ENCODE data around the gene ARPC1A.

DNA sequence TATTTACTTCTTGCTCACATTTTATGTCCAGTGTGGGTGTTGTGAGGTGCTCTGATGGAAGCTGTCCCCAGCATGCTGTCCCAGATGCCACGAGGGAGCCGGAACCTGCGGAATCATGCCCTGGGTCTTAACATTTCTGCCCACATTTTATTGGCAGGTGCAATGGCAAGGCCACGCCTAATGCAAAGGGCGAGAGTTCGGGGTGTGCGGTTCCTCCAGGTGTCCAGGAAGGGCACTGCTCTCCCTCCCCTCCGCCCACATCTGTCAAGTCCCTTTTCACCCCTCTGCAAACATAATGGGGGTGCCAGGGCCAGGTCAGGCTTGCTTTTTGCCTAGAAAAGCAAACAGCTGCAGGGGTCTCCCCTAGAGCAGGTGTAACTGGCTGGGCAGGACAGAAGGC lies 66.3 kb downstream of the ARPC1A start:
- TF ChIP-seq, protein P1, sequence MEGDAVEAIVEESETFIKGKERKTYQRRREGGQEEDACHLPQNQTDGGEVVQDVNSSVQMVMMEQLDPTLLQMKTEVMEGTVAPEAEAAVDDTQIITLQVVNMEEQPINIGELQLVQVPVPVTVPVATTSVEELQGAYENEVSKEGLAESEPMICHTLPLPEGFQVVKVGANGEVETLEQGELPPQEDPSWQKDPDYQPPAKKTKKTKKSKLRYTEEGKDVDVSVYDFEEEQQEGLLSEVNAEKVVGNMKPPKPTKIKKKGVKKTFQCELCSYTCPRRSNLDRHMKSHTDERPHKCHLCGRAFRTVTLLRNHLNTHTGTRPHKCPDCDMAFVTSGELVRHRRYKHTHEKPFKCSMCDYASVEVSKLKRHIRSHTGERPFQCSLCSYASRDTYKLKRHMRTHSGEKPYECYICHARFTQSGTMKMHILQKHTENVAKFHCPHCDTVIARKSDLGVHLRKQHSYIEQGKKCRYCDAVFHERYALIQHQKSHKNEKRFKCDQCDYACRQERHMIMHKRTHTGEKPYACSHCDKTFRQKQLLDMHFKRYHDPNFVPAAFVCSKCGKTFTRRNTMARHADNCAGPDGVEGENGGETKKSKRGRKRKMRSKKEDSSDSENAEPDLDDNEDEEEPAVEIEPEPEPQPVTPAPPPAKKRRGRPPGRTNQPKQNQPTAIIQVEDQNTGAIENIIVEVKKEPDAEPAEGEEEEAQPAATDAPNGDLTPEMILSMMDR (conservative IDR thresholded peaks at IDR 0.05 in 1 of 2, IDR thresholded peaks at IDR 0.05 in 1 of 2; ENCODE audit: low read depth in 1 of 2, low read length in 2 of 2) = no peak
- TF ChIP-seq EZH2 (IDR thresholded peaks at IDR 0.05; ENCODE audit: low read length, missing control alignments) = no peak

Data from fibroblast of lung (primary cell).